ENCODE data around the gene MZT2A. TPM values are rescaled to one million over a fixed set of nuclear protein-coding genes. Genes with fewer than 3 reads are reported as not detected.
"Not testable (repeated sequence)": the region's sequence is repeated elsewhere in the genome, so short reads cannot be mapped to it uniquely, and the experiment has no call there.

MZT2A gene
- total and polyA plus RNA-seq, 9 of the 15 experiments (the other 6 are each of a cell fraction or from before 2014, with no cell fraction given): 5.8 to 355 (median 101) TPM

DNA sequence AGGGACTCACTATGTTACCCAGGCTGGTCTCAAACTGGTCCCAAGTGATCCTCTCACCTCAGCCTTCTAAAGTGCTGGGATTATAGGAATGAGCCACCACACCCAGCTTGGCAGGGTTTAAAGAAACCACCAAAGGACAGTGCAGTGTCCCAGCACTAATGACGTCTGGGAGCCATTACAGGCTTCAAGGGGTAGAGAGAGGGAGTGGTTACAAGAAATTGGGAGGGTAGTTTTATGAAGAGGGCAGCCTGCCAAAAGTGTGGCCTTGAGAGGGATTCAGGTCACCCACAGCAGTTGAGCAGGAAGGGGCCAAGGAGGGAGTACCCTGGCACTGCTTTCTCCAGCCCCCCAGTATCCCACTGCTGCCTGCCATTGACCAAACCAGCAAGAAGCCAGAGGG is 15.0 kb downstream of the MZT2A start:
- H3K4me2 ChIP-seq (ENCODE audit: insufficient read depth, low read length); BruUV-seq (replicated peaks); ATAC-seq; H3K9ac ChIP-seq (ENCODE audit: insufficient read depth in 1 of 2, low read depth in 2 of 2, low read length in 2 of 2); H3K4me3 ChIP-seq; POLR2A ChIA-PET; H3K9me1 ChIP-seq (ENCODE audit: control insufficient read depth, insufficient read depth, low read length); H3K9me3 ChIP-seq (replicated peaks; ENCODE audit: control insufficient read depth, insufficient read depth, low read depth, low read length); H3K4me1 ChIP-seq (replicated peaks in 1 of 2; ENCODE audit: control insufficient read depth in 2 of 2, insufficient read depth in 2 of 2, low read length in 2 of 2); H3K36me3 ChIP-seq (ENCODE audit: control insufficient read depth, insufficient read depth, low read length); intact Hi-C loops (cut with micrococcal nuclease); H3K79me2 ChIP-seq (ENCODE audit: control insufficient read depth, insufficient read depth, low read length); H3K27ac ChIP-seq (ENCODE audit: extremely low read depth, low read depth, low read length); FAIRE-seq; CTCF ChIA-PET (ENCODE audit: low intra/inter-chr PET ratio); DNase-seq (ENCODE audit: extremely low read depth in 1 of 4, low spot score in 3 of 4); H2AFZ ChIP-seq (ENCODE audit: low read depth, low read length); H4K20me1 ChIP-seq (replicated peaks; ENCODE audit: control insufficient read depth, insufficient read depth, low read length); in situ Hi-C loops (cut with MboI); H3K27me3 ChIP-seq (ENCODE audit: control insufficient read depth in 2 of 2, insufficient read depth in 2 of 2, low read length in 2 of 2): not testable (repeated sequence)
- WGBS (ENCODE audit: insufficient coverage, low coverage, missing lambda C conversion rate): 46% methylated on average over 1 of the region's 1 CpG

DNA sequence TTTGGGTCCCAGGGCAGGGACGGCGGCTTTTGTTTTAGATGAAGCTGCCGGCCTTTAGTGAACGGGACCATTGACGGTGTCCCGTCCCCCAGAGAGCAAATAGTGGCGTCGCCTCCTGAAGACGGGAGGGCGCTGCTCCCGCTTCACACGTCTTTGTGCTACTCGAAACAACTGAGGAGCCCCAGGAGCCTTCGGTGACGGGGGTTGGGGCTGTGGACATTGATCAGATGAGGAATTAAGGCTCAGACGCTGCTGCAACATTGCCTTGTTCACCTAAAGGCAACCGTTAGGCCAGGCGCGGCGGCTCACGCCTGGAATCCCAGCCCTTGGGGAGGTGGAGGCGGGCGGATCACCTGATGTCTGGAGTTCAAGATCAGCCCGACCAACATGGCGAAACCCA is 15.8 kb downstream of the MZT2A start:
- 97% methylated on average over 15 of the region's 25 CpGs for WGBS (ENCODE audit: insufficient coverage, low coverage, missing lambda C conversion rate)

More for the DNA sequence above, 15.8 kb downstream of the MZT2A start:
- FAIRE-seq; H3K4me2 ChIP-seq (ENCODE audit: insufficient read depth, low read length); H3K36me3 ChIP-seq (ENCODE audit: control insufficient read depth, insufficient read depth, low read length); H3K4me1 ChIP-seq (replicated peaks in 1 of 2; ENCODE audit: control insufficient read depth in 2 of 2, insufficient read depth in 2 of 2, low read length in 2 of 2); CTCF ChIA-PET (ENCODE audit: low intra/inter-chr PET ratio); H3K9me3 ChIP-seq (replicated peaks; ENCODE audit: control insufficient read depth, insufficient read depth, low read depth, low read length); in situ Hi-C loops (cut with MboI); H3K9ac ChIP-seq (ENCODE audit: insufficient read depth in 1 of 2, low read depth in 2 of 2, low read length in 2 of 2); H3K27me3 ChIP-seq (ENCODE audit: control insufficient read depth in 2 of 2, insufficient read depth in 2 of 2, low read length in 2 of 2); H3K9me1 ChIP-seq (ENCODE audit: control insufficient read depth, insufficient read depth, low read length); H2AFZ ChIP-seq (ENCODE audit: low read depth, low read length); POLR2A ChIA-PET; H3K27ac ChIP-seq (ENCODE audit: extremely low read depth, low read depth, low read length); DNase-seq (ENCODE audit: extremely low read depth in 1 of 4, low spot score in 3 of 4); ATAC-seq; H3K79me2 ChIP-seq (ENCODE audit: control insufficient read depth, insufficient read depth, low read length); H3K4me3 ChIP-seq; intact Hi-C loops (cut with micrococcal nuclease); BruUV-seq (replicated peaks); H4K20me1 ChIP-seq (replicated peaks; ENCODE audit: control insufficient read depth, insufficient read depth, low read length): not testable (repeated sequence)

Data from K562 (cell line).